ENCODE results near the gene HELZ.

DNA sequence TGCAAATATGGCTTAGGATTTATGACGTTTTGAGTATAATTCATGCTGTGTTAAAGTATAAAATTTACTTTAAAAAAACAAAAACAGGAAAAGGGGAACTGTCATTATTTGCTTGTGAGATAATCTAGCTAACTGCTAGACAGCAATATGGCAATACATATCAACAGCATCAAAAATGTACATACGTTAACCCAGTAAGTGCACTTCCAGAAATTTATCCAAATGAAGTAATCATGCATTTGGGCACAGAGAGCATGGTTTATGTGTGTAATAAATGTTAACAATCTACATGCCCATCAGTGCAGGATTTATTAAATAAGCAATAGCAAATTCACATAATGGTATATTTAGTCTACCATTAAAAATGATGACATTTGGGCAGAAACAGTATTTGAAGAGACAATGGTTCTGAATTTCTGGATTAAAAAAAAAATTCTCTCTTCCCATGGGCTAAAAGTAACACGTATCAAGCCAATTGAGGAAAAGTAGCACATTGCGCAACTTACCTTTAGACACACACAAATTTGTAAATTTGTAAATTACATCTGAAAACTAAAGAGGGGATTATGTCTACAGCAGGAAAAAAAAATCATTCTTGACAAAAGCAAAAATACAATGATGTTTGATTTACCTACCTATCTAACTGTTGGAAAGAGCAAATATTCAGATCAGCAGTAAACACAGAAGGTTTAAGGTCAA is 120.4 kb downstream of the HELZ start:
- TF ChIP-seq, protein P1, sequence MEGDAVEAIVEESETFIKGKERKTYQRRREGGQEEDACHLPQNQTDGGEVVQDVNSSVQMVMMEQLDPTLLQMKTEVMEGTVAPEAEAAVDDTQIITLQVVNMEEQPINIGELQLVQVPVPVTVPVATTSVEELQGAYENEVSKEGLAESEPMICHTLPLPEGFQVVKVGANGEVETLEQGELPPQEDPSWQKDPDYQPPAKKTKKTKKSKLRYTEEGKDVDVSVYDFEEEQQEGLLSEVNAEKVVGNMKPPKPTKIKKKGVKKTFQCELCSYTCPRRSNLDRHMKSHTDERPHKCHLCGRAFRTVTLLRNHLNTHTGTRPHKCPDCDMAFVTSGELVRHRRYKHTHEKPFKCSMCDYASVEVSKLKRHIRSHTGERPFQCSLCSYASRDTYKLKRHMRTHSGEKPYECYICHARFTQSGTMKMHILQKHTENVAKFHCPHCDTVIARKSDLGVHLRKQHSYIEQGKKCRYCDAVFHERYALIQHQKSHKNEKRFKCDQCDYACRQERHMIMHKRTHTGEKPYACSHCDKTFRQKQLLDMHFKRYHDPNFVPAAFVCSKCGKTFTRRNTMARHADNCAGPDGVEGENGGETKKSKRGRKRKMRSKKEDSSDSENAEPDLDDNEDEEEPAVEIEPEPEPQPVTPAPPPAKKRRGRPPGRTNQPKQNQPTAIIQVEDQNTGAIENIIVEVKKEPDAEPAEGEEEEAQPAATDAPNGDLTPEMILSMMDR (IDR thresholded peaks at IDR 0.05 in 2 of 3, conservative IDR thresholded peaks at IDR 0.05 in 1 of 3; ENCODE audit: borderline replicate concordance in 1 of 3, insufficient read depth in 1 of 3, low read depth in 2 of 3, low read length in 2 of 3): no peak
- TF ChIP-seq, protein P2, sequence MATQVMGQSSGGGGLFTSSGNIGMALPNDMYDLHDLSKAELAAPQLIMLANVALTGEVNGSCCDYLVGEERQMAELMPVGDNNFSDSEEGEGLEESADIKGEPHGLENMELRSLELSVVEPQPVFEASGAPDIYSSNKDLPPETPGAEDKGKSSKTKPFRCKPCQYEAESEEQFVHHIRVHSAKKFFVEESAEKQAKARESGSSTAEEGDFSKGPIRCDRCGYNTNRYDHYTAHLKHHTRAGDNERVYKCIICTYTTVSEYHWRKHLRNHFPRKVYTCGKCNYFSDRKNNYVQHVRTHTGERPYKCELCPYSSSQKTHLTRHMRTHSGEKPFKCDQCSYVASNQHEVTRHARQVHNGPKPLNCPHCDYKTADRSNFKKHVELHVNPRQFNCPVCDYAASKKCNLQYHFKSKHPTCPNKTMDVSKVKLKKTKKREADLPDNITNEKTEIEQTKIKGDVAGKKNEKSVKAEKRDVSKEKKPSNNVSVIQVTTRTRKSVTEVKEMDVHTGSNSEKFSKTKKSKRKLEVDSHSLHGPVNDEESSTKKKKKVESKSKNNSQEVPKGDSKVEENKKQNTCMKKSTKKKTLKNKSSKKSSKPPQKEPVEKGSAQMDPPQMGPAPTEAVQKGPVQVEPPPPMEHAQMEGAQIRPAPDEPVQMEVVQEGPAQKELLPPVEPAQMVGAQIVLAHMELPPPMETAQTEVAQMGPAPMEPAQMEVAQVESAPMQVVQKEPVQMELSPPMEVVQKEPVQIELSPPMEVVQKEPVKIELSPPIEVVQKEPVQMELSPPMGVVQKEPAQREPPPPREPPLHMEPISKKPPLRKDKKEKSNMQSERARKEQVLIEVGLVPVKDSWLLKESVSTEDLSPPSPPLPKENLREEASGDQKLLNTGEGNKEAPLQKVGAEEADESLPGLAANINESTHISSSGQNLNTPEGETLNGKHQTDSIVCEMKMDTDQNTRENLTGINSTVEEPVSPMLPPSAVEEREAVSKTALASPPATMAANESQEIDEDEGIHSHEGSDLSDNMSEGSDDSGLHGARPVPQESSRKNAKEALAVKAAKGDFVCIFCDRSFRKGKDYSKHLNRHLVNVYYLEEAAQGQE (IDR thresholded peaks at IDR 0.05; ENCODE audit: low read depth): no peak
- TF ChIP-seq ZFX (IDR thresholded peaks at IDR 0.05) (no peak), EZH2 (IDR thresholded peaks at IDR 0.05) (no peak)
